GM04504 (cell line): Measurements from ENCODE around the gene ST6GAL1.
"Not testable (repeated sequence)": the region's sequence is repeated elsewhere in the genome, so short reads cannot be mapped to it uniquely, and the experiment has no call there.

Source experiments
- DNase-seq: peaks from one replicate; pipeline ENCODE4 v3.0.0-alpha.2; 2012; ENCODE audit warnings: low read depth

ST6GAL1 gene

DNA sequence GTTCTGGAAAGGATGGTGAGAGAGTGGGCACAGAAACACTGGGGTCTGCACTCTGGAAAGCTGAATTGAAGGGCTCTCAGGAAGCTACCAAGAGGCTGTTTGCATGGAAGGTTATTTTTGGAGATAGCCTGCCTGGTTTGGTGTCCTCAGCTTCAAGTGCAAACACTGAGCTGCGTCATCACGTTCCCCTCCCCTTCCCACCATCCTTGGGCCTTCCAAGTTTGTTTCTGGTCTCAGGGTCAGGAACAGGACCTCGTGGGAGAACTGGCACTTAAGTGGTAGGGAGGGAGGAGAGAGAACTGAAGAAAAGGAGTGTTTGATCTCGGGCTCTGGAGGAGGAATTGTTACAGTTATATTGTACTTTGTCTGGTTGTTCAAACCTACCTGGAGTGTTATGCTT, 10.6 kb downstream of the ST6GAL1 start:
- DNase-seq = no peak

DNA sequence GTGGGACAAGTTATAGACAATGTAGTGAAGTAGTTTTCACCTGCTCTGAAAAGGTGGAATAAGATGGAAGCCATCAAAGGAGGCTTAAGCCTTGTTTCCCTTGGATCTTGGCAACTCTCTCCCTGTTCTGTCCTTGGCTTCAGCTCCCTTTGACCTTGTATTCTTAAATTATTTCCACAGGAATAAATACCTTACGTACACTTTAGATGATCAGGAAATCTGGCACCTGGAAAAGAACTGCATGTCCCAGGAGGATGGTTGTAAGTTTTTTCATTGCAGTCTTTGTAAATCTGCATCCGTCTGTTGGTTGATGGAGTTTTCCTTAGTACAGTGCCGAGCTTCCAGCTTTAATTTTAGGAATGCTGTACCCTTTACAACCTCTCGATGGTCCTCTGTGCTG, 11.8 kb downstream of the ST6GAL1 start:
- DNase-seq = no peak

DNA sequence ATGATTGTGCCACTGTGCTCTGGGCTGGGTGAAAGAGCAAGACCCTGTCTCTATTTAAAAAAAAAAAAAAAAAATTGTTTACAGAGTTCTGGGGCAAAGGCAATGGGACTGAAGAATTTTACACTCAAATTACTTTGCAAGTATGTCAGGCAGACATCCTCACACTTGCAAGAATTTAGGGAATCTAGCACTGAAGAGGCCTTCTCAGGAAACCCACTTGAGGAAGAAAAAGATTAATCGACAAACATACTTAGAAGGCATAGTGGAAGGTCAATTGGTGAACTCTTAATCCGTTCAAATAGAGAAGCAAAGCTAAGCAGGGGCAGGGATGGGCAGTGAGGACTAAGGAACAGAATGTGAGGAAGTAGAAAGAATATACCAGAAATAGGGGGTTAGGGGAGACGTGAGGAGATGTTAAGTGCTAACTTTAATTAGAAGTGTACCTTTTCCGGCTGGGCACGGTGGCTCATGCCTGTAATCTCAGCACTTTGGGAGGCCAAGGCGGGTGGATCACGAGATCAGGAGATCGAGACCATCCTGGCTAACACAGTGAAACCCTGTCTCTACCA, 15.0 kb downstream of the ST6GAL1 start:
- no peak for DNase-seq

DNA sequence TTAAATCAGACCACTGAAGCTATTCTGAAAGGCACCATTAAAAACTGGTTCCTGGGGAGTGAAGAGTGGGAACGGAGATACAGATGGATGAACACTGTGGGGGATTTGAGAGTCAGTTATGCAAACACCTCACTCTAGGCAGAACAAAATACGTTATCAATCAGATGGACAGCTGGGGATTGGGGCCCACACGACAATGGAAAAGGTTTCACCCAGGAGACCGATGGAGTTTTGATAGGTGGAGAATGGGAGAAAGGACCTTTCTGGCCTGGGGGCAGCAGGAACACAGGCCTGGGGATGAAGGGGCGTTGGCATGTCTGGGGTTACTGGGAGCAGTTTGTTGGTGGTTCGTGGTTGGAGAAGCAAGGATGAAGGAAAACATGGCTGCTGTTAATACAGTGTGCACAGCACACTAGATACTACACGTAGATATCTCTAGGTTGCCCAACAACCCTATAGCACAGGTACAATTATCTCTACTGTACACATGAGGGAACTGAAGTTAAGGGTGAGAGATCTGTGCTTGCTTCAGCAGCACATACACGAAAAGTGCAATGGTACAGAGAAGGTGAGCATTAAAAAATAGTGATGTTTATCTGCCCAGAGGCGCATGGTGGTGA, 16.5 kb downstream of the ST6GAL1 start:
- DNase-seq = no peak

DNA sequence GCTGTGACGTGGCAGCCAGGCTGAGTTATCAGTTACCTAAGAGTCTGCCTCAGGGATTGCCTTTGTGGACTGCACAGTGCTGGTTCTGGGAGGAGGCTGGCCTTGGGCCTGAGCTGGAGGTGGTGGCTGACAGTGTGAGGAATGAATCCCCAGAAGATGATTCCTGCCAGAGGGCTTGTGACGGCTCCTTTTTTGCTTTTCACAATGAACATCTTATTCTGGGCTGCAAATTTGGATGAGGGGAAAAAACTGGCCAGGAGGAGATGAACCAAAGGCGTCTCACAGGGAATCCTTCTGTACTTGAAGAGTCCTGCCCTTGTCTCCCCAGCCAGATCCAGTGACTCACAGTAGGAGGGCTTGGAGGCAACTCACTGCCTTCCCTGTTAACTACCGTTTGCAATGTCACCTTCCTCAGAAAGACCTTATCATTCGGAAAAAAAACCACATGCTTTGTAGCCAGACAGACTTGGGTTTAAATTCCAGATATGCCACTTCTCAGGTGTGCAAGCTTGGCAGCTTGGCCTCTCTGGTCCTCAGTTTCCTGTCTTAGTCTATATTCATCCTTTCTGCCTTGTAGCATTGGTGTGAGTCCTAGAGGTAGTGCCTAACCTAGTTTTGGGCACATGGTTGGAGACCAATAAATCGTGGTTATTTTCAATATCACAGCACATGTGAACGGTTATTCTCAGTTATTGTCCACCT, 19.1 kb downstream of the ST6GAL1 start:
- DNase-seq = no peak

DNA sequence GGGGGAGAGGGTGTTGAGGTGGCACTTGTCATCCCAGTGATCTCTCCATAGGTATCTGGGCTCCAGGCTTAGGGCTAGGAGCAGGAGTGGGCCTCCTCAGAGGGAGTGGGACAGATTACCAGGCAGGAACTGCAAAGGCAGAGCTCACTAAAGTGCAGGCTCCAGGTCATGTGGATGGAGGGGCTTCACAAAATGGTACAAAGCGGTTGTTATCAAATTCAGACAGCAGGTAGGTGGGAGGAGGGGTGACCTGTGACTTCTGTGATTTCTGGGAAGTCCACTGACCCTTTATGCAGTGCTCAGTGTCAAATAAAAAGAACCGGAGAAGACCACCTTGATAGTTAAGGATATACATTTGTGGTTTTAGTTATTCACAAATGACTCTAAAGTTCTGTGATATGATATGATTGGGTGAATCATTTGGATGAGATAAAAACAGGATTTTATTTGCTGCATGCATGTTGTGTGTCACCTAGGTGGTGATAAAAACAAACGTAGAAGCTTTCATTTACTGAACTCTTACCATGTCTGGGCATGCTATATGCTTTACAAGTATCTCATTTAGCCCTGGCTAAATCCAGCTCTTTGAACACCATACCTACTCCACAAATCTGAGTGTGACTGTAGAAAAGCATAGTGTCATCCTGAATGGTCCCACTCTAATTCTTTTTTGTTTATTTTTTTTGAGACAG, 20.2 kb downstream of the ST6GAL1 start:
- DNase-seq = no peak

DNA sequence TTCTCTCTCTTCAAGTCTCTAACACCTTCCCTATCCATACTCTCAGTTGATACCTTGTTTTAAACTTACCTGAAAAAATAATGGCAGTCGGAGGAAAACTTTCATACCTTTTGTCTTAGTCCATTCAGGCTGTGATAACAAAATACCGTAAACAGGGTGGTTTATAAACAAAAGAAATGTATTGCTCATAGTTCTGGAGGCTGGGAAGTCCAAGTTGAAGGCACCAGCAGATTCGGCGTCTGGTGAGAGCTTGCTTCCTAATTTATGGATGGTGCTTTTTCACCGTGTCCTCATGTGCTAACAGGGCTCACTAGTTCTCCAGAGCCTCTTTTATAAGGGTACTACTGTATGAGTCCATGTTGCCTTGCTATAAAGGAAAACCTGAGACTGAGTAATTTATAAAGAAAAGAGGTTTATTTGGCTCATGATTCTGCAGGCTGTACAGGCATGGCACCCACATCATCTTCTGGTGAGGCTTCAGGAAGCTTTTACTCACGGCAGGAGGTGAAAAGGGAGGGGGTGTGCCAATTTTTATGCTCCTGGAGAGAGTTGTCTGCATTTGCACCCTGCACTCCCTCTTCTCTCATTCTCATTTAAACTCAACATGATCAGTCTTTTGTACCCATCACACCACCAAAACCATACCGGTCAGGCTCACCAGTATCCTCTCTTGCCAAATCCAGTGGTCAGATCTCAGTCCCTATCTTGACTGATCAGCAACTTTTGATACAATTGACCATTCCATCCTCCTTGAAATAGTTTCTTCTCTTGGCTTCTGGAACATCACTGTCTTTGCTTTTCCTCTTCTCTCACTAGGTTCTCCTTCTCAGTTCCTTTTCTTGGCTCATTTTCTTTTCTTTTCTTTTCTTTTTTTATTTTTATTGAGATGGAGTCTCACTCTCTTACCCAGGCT, 21.6 kb downstream of the ST6GAL1 start:
- no peak for DNase-seq

DNA sequence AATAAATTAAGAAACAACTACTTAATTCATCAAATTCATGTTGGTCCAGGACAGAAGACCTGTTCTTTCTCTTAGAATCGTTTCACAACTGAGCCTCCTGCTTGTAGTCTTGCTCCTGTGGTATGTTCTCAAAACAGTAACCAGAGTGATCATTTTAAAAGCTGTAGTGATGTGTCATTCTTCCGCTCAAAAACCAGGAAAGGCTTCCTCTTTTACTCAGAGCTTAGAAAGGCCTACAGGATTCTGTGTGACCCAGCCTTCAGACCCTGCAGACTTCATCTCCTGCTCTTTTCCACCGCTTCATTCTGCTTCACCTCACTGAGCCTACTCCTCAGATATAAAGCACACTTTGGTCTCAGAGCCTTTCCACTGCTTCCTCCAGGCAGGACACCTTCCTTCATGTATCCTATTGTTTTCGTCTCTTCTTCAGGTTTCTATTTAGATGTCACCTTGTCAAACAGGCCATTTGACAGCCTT, 22.7 kb downstream of the ST6GAL1 start:
- DNase-seq = no peak

DNA sequence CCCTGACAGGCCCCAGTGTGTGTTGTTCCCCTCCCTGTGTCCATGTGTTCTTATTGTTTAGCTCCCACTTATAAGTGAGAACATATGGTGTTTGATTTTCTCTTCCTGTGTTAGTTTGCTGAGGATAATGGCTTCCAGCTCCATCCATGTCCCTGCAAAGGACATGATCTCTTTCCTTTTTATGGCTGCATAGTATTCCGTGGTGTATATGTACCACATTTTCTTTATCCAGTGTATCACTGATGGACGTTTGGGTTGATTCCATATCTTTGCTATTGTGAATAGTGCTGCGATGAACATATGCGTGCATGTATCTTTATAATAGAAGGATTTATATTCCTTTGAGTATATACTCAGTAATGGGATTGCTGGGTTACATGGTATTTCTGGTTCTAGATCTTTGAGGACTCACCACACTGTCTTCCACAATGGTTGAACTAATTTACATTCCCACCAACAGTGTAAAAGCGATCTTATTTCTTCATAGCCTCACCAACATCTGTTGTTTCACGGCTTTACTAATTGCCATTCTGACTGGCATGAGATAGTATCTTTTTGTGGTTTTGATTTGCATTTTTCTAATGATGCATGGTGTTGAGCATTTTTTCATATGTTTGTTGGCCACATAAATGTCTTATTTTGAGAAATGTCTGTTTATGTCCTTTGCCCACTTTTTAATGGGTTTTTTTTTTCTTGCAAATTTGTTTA, 23.8 kb downstream of the ST6GAL1 start:
- DNase-seq = not testable (repeated sequence)

DNA sequence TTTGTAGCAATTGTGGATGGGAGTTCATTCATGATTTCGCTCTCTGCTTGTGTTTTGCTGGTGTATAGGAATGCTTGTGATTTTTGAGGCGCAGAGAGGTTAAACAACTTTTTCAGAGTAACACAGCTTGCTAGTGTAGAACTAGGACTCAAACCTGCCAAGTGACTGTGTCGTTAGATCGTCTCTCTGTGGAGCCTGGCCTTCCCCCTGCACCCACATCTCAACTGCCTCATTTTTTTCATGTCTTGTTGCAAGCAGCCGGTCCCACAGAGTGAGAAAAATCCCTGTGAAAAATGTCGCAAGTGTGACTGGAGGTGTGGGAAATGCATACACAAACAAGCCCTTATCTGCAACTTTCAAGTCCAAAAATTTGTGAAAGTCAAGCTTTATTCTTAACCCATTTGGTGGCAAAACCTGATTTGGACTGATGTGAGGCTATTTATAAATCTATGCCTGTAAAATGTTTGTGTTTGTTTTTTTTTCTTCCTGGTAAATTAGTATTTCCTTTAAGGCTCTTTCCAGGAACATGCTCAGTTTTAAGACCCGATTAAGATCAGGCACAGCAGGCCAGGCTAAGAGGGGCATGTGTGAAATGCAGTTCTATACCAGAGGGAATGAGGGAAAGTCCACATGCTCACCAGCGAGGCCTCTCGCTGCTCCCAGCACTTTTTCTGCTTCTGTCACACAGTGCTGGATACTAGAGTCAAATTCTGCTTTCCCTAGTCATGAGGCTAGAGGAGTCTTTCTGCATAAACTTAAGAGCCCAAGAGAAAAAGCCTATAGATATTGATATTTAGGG, 25.8 kb downstream of the ST6GAL1 start:
- DNase-seq = no peak

DNA sequence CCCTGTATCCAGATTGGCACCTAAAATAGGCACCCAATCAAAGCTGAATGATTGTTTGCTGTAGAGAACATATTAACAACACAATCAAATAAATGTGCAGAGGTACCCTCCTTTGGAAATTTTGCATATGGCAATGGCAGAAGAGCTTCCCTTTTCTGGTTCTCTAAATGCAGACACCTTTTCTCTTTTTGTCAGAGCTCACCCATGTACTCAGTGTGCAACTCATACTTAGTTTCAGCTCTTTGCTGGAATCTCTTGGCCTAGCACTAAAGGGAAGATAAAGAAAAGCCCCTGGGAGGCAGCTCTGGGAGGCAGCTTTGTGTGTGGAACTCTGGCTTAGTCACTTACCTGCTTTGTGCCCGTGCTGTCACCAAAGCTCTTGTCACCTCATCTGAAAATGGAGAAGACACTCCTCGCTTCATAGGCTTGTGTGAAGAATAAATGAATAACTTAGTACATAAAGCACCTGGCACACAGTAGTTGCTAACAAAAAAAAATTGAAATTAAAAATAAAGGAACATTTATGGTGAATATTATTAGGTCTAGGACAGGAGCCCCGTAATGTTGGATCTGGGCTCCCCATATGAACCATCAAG, 28.8 kb downstream of the ST6GAL1 start:
- no peak for DNase-seq

DNA sequence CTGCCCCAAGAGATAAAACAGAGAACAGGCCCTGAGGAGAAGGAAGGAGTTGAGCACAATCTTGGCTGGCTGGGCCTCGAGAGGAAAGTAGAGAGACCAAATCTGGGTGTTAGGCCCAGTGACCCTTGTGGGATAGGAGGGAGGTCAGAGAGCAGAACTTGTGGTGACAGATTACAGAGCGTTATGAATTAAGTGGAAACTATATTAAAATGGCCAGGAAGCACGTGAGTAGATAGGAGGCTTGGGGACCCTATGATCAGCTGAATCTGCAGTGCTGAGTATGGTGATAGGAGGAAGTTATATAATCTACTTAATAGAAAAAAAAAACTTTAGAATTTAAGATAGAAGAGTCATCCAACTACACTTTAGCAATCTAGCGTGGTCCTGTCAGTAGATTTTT, 30.0 kb downstream of the ST6GAL1 start:
- no peak for DNase-seq

DNA sequence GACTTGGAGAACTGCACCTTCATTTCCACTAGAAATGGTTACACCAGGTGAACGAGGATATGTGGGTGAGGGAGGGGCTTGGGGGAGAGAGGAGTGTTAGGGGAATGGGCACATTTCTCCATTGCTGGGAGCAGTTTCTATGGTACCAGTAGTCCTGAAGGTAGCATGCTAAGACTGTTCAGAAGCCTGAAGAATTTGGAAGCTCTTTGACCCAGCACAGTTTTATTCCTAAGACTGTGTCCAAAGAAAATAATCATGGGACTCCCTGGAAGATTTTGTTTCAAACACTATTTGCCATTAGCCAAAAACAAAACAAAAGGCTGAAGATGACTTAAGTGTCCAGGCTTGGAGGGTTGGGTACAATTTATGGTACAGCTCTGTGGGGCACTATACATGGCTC, 32.1 kb downstream of the ST6GAL1 start:
- DNase-seq = no peak

DNA sequence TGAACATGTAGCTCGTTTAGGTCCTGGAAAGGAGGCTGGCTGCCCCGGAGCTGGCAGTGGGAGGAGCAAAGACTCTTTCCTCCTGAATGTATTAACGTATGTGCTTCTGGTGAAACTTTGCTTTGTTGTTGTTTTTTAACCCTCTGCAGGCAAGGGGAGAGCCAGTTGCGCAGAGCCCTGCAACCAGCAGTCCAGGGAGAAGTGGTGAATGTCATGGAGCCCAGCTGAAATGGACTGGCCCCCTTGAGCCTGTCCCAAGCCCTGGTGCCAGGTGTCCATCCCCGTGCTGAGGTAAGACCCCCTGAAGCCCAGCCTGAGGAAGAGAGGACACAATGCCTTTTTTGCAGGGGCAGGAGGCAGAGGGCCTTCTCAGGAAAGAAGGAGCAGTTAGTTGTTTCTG, 33.3 kb downstream of the ST6GAL1 start:
- no peak for DNase-seq

DNA sequence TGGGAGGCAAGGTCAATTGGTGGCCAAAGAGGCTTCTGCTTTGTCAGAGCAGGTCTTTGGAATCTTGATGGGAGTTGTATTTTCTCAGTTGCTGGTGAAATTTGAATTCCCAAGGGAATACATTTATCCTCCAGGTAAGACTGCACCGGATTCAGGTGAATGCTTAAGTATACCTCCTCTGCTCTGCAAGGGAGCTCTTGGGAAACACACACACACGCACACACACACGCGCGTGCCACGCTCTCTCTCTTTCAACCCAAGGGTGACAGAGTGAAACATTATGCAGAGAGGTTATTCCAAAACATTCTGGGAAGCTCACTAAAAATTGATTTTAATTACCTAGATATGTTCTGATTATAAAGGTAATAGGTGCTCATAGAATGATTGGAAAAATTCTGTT, 33.7 kb downstream of the ST6GAL1 start:
- DNase-seq = no peak

DNA sequence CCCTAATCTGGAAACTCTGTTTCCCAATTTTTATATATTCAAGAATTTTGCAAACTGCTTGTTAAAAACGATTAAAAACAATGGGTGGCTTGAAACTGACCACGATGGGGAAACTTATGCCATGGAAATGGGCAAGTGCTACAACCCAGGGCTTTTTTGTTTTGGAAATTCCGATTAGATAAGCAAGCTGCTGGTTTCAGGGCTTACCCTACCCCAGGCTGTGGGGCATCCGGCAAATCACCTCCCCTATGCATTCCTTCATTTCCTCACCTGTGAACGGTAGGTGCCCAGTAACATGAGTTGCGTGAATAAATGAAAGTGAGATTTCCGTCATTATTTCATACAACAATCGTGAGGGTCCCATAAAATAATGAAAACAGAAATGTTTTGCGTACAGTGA, 34.3 kb downstream of the ST6GAL1 start:
- DNase-seq = no peak

DNA sequence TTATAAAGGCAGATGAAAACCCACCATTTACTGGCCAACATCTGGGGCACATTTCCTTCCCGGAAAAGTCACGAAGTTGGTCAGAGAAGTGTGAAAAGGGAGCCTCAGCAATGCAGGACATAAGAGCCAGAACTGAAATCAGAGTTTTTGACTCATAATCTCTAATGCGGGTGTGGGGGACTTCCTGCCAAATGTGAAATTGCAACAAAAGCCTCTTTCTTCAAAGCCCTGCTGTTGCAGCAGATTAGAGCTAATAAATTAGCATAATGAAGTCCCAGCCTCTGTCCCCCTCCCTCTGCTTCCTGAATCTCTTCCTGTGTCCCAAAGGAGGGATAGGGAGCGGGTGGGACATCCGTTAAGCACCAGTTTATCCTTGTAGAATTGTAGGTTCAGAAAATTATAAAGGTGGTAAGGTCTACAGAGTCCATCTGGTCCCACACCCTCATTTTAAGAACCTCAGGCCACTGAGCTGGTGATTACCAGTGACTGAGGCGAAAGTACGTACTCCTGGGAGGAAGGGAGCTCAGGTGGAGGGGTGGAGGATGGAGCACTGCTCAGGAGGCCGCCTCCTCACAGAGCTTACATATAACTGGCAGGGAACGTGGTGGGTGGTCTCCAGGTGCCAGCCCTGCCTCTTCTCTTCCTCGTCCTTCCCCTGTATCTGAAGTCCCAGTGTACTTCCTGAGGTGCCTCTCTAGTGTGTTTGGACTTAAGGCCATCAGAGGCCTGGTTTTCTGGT, 35.0 kb downstream of the ST6GAL1 start:
- DNase-seq = no peak

DNA sequence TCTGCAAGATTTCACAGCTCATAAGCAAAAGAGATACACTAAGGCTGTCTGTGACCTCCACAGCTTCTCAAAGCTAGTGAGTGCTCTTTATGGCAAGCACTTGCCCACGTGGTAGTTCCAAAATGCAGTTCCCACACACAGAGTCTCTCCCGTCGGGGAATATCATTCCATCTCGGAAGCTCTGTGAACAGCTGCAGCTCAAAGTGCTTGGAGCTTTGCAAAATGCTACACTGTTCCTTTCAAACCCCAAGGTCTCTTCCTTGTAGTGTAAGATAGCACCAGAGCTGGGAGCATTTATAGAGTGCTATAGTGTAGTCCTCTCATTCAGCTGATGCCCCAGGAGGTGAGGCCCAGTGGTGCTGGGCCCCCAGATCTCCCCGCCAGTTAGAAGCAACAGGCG, 36.1 kb downstream of the ST6GAL1 start:
- DNase-seq = no peak

DNA sequence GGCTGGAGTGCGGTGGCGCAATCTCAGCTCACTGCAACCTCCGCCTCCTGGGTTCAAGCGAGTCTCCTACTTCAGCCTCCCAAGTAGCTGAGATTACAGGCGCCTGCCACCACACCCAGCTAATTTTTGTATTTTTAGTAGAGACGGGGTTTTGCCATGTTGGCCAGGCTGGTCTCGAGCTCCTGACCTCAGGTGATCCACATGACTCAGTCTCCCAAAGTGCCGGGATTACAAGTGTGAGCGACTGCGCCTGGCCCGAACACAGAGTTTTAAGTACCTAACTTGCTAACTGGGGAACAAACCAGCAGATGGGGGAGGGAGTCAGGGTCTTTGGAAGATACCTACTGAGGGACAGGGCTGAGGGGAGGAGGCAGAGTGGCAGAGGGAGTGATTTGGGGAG, 36.9 kb downstream of the ST6GAL1 start:
- not testable (repeated sequence) for DNase-seq
